Activated T-cell treated with anti-CD3 and anti-CD28 coated beads, Interleukin-2, amount 50 U/mL, for 24 hours (primary cell): ENCODE measurements around the gene MRPS11.
"Not testable (repeated sequence)": the region's sequence is repeated elsewhere in the genome, so short reads cannot be mapped to it uniquely, and the experiment has no call there.

Experiments used
- DNase-seq: peaks from one replicate; pipeline ENCODE4 v3.0.0-alpha.2; 2020
- H3K27ac Mint-ChIP-seq: 2 replicates; pipeline ENCODE4 v1.8.0; 2020; ENCODE audit warnings: mild to moderate bottlenecking, mixed read lengths
- H3K27me3 Mint-ChIP-seq: 2 replicates; pipeline ENCODE4 v1.8.0; 2020; ENCODE audit warnings: mixed read lengths
- H3K36me3 Mint-ChIP-seq: 2 replicates; pipeline ENCODE4 v1.8.0; 2020; ENCODE audit warnings: low read depth, mixed read lengths
- H3K4me1 Mint-ChIP-seq: 2 replicates; pipeline ENCODE4 v1.8.0; 2020; ENCODE audit warnings: low read depth, mixed read lengths
- H3K4me3 Mint-ChIP-seq: 2 replicates; pipeline ENCODE4 v1.8.0; 2020; ENCODE audit warnings: mild to moderate bottlenecking, moderate library complexity, mixed read lengths
- H3K9me3 Mint-ChIP-seq: 2 replicates; pipeline ENCODE4 v1.8.0; 2020; ENCODE audit warnings: mixed read lengths

The MRPS11 gene

DNA sequence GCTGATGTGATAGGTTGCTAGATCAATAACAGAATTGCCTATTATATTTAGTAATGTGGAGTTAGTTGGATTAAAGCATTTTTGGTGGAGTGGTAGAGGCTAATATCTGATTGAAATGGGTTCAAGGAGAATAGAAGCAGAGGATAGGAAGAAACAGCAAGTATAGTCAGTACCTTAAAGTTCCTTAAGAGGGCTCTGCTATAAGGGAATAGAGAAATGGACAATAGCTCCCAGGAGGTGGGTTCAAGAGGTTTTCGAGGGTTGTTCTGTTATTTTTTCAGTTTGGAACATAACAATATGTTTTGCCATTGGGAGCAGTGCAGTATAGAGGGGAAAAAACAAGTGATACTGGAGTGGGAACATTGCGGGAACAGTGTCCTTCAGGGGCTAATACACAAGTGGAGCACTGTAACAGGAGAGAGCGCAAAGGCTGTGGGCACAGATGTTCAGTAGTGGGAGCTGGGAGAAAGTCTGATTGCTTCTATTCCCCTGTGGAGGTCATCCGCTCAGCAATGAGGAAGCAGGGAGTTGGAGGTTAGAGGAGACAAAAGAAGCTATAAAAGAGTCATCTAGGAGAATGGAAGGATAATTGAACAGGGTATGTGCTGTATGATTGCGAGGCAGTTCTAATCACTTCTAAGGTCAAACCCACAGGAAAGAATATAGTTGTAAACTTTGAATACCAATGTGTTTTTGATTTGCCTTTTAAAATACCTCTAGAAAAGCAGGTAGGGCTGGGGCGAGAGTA lies 3.3 kb downstream of the MRPS11 start:
- H3K4me3 Mint-ChIP-seq: no peak overlapping the region
- peaks cover 42% of the 10 kb centered on the region for H3K36me3 Mint-ChIP-seq
- H3K27ac Mint-ChIP-seq: no peak overlapping the region
- H3K4me1 Mint-ChIP-seq: peaks cover 19% of the 10 kb centered on the region
- no peak for DNase-seq
- no peaks in the 10 kb centered on the region for H3K9me3 Mint-ChIP-seq
- no peaks in the 10 kb centered on the region for H3K27me3 Mint-ChIP-seq

DNA sequence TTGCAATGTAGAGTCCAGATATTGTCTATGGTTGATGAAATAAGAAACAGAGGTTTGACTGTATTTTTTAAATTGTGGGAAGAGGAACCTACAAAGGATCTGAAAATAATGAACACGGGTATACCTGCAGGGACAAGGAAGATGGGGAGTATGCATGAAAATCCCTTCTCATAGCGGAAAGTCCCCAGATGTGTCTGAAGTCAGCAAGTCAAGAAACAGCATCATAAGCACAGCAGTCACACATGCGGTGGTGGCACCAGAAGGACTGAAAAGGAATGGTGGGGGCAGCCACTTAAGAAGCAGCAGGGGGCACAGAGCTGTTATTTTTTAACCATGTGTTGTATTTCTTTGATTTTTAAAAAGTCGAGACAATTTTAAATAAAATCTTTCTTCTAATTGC lies 4.7 kb downstream of the MRPS11 start:
- DNase-seq: no peak
- Mint-ChIP-seq H3K9me3 (no peaks in the 10 kb centered on the region), H3K27ac (peak overlapping the region; percentile 65), H3K27me3 (no peaks in the 10 kb centered on the region), H3K36me3 (peaks cover 55% of the 10 kb centered on the region), H3K4me1 (peaks cover 8% of the 10 kb centered on the region), H3K4me3 (no peak overlapping the region)

DNA sequence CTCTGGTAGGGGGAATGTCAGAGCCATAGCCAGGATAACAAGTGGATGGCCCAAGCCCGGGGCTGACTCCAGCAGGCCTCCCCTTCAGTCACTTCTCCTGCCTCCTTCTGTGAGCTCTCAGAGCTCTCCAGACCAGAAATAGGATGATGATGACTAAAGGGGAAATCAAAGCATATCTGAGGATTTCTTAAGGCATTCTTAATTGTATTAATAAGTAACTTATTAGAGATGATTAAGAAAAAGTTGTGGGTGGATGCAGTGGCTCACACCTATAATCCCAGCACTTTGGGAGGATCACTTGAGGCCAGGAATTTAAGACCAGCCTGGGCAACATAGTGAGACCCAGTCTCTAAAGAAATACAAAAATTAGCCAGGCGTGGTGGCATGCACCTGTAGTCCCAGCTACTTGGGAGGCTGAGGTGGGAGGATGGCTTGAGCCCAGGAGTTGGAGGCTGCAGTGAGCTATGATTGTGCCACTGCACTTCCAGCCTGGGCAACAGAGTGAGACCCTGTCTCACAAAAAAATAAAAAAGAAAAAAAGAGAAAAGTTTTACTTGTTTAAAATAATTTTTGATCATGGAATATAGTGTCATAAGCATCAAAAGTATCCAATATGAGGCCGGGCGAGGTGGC lies 6.3 kb downstream of the MRPS11 start:
- H3K36me3 Mint-ChIP-seq: peaks cover 71% of the 10 kb centered on the region
- not testable (repeated sequence) for H3K4me3 Mint-ChIP-seq

DNA sequence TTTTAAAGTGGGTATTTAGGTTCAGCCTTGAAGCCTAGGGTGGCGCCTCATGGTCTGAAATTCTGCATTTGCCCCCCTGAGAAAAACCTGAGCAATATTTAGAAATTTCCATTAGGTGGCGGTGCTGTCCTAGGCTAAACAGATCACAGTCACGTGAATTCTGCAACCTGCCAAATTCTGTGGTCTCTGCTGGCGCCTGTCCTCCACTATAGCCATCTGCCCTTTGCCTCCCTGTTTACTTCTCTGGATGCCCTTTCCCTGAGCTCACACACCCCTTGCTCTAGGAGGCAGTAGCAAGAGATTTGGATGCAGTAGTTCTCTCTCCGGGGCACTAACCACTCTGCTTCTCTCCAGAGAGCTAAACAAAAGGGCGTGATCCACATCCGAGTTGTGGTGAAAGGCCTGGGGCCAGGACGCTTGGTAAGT lies 9.1 kb downstream of the MRPS11 start:
- H3K27ac Mint-ChIP-seq: no peak overlapping the region
- H3K27me3 Mint-ChIP-seq: no peaks in the 10 kb centered on the region
- DNase-seq: no peak
- peaks cover 7% of the 10 kb centered on the region for H3K4me1 Mint-ChIP-seq
- H3K9me3 Mint-ChIP-seq: no peaks in the 10 kb centered on the region
- H3K36me3 Mint-ChIP-seq: peaks cover 92% of the 10 kb centered on the region
- no peak overlapping the region for H3K4me3 Mint-ChIP-seq

More for the DNA sequence above, 6.3 kb downstream of the MRPS11 start:
- not testable (repeated sequence) for H3K27ac Mint-ChIP-seq, H3K9me3 Mint-ChIP-seq, DNase-seq, H3K27me3 Mint-ChIP-seq, H3K4me1 Mint-ChIP-seq

DNA sequence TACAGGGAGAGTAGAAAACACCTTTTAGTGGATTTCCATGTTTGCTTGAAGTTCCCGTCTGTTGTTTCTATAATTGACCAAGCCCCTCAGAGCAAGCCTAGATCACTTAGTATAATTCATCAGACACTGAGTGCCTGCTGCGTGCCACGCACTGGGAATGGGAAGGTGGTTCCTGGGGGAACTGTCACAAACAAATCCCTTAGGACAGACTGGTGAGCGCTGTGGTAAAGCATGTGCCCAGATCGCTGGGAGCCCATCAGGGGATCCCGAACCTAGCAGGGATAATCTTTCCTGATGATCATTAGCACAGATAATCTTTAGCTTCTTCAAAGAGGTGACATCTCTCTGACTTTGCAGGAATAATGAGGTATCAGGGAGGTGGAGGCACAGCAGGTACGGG lies 9.6 kb downstream of the MRPS11 start:
- peak overlapping the region; percentile 41 for H3K27ac Mint-ChIP-seq
- H3K4me3 Mint-ChIP-seq: no peak overlapping the region
- DNase-seq: no peak
- no peaks in the 10 kb centered on the region for H3K27me3 Mint-ChIP-seq
- H3K36me3 Mint-ChIP-seq: peaks cover 89% of the 10 kb centered on the region
- peaks cover 2% of the 10 kb centered on the region for H3K4me1 Mint-ChIP-seq
- no peaks in the 10 kb centered on the region for H3K9me3 Mint-ChIP-seq

DNA sequence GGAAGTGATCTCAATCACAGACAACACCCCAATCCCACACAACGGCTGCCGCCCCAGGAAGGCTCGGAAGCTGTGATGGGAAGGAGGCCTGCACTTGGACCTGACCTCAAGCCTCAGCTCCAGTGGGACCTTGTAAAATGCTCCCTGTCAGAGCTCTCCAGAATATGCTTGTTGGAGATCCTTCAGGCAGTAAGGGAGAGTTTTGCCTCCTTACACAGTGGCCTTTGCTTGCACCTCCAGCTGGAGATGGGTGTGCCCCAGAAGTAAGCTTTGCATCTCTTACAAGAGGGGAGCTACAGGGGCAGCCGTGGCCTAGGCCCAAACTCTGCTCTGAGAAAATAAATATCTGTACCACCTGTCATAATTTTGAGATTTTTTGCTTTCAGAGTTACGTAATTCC lies 10.4 kb downstream of the MRPS11 start:
- Mint-ChIP-seq H3K27me3 (no peaks in the 10 kb centered on the region), H3K4me1 (no peaks in the 10 kb centered on the region), H3K27ac (no peak overlapping the region), H3K36me3 (peaks cover 81% of the 10 kb centered on the region), H3K4me3 (no peak overlapping the region), H3K9me3 (no peaks in the 10 kb centered on the region)
- DNase-seq: no peak

DNA sequence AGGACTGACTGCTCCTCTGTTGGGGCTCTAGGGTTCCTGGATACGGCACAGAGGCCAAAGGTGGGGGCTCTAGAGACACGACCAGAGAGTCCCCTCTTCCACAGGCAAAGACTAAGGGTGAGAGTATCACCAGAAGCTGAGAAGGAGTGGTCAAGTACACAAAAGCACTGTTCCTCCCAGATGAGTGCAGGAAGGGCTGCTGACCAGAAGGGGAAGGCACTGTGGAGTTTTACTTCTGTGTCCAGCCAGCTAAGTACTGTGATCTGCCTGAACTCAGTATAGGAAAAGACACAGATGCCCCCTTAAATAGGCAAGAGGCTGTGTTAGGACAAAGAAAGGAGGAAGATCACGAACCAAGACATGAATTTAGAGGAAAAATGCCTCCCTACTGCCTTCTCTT lies 11.7 kb downstream of the MRPS11 start:
- no peak overlapping the region for H3K27ac Mint-ChIP-seq
- H3K4me1 Mint-ChIP-seq: no peaks in the 10 kb centered on the region
- peaks cover 69% of the 10 kb centered on the region for H3K36me3 Mint-ChIP-seq
- H3K27me3 Mint-ChIP-seq: no peaks in the 10 kb centered on the region
- no peak for DNase-seq
- no peak overlapping the region for H3K4me3 Mint-ChIP-seq
- no peaks in the 10 kb centered on the region for H3K9me3 Mint-ChIP-seq

DNA sequence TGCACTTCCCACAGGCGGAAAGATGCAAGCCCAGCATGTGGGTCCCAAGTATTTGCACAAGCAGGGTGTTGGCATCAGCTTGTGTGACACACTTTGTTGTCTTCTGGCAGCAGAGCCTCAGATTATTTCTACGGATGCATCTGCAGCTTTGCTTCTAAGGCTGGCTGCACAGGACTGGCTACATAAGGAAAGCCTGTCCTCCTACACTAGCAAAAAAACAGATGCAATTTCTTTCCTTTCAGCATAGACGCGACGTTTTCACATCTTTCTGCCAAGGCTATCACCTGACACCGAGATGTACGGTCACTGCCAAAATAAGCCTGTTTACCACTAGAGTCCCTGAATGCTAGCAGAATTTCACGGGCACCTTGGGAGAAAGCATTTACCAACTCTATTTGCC lies 13.5 kb downstream of the MRPS11 start:
- no peak overlapping the region for H3K27ac Mint-ChIP-seq
- H3K9me3 Mint-ChIP-seq: no peaks in the 10 kb centered on the region
- peaks cover 52% of the 10 kb centered on the region for H3K36me3 Mint-ChIP-seq
- no peaks in the 10 kb centered on the region for H3K4me1 Mint-ChIP-seq
- H3K4me3 Mint-ChIP-seq: no peak overlapping the region
- DNase-seq: no peak
- H3K27me3 Mint-ChIP-seq: no peaks in the 10 kb centered on the region

DNA sequence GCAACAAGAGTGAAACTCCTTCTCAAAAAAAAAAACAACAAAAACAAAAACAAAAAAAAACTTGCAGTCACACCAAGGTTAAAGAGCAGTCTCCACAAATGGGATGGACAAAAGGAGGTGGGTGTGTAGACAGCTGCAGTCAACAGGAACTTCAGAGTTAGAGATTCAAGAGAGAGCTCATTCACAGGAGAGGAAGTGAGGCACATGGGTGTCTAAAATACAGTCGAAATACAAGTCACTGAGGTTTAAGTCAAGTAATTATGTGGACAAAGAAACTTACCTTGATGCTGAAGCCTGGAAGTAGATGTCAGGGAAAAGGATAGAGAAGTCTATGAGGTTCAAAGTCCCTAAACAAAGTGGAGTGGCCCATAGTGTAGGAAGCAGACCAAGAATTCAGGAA lies 14.8 kb downstream of the MRPS11 start:
- H3K36me3 Mint-ChIP-seq: peaks cover 39% of the 10 kb centered on the region
- no peaks in the 10 kb centered on the region for H3K9me3 Mint-ChIP-seq

DNA sequence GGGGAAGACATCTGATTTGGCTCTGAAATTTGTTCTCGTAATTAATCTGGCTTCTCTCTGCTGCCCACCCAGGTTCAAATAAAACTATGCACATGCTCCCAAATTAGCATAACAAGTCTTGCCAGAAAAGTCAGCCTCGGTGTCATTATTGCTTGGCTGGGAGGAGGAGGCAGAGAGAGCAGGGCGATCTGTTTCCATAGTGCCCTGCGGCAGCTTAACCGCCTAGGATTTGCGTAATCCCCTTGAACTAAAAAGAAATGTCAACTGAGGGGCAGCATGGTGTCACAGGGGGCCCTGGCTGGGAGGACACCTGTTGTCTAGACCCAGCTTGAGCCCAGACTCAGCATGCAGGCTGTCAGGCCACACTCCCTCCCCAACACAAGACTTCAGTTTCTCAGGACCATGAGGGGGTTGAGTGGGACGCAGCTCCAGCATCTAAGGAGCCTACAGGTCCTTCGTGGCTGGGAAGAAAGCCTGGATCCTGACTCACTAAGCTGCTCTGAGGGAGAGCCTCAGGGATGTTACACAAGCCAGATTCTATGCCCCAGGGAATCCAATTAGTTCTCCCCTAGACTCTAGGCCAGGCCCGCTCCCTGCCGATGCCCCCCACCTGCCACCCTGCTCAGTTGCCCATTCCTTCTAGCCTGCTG lies 17.3 kb downstream of the MRPS11 start:
- Mint-ChIP-seq H3K27me3 (no peaks in the 10 kb centered on the region), H3K36me3 (peaks cover 15% of the 10 kb centered on the region), H3K4me1 (no peaks in the 10 kb centered on the region), H3K27ac (no peak overlapping the region), H3K9me3 (no peaks in the 10 kb centered on the region), H3K4me3 (no peak overlapping the region)
- no peak for DNase-seq

More for the DNA sequence above, 14.8 kb downstream of the MRPS11 start:
- no peak for DNase-seq
- no peaks in the 10 kb centered on the region for H3K27me3 Mint-ChIP-seq
- H3K4me1 Mint-ChIP-seq: no peaks in the 10 kb centered on the region
- no peak overlapping the region for H3K4me3 Mint-ChIP-seq
- H3K27ac Mint-ChIP-seq: no peak overlapping the region

DNA sequence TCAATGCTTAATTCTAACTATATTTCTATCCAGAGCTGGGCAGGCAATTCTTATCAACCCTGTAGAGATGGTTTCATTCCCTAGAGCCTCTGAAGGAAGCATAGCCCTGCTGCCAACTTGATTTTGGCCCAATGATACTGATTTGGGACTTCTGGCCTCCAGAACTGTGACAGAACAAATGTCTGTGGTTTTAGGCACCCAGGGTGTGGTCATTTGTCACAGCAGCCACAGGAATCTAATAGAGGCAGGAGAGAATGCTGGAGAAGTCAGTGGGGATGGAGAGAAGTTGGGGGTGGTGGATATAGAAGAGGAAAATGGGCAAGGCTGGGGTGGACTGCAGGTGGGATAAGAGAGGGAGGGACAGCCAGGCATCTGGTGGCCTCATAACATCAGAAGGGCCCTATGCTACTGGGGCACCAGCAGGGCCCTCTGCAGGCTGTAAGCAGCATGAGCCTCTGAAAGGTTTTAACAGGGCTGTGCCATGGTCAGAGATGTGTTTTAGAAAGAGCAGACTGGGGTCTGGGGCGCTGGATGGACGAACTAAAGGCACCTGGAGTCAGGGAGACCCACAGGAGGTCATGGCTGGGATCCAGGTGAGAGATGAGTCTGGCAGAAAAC lies 19.8 kb downstream of the MRPS11 start:
- H3K36me3 Mint-ChIP-seq: no peaks in the 10 kb centered on the region
- H3K27me3 Mint-ChIP-seq: no peaks in the 10 kb centered on the region
- no peaks in the 10 kb centered on the region for H3K9me3 Mint-ChIP-seq
- H3K4me3 Mint-ChIP-seq: no peak overlapping the region
- no peaks in the 10 kb centered on the region for H3K4me1 Mint-ChIP-seq
- no peak for DNase-seq
- H3K27ac Mint-ChIP-seq: no peak overlapping the region

DNA sequence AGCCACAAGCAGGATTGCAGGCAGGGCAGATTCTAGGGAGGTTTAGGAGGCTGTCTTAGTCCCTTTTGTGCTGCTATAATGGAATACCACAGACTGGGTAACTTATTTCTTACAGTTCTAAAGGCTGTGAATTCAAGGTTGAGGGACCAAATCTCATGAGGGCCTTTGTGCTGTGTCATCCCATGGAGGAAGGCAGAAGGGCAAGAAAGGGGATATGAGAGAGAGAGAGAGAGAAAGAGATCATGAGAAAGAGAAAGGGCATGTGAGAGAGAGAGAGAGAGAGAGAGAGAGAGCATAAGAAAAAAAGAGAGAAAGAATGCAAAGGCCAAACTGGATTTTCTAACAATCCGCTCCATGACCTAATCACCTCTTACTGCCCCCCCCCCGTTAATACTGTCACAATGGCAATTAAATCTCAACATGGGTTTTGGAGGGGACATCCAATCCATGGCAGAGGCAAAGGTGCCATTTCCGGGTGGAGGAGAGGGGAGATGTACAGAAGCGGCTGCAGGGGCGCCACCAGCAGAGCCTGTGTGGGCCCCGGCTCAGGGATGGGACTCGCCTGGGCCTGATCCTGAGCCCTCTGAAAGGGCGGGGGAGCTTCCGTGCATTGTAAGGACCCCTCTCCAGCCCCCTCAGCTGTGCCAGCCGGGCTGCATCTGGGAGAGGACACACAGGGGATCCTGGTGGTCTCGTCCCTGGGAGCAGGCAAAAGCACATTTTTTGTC lies 20.5 kb downstream of the MRPS11 start:
- no peak overlapping the region for H3K4me3 Mint-ChIP-seq
- H3K36me3 Mint-ChIP-seq: no peaks in the 10 kb centered on the region
- H3K9me3 Mint-ChIP-seq: no peaks in the 10 kb centered on the region
- no peak for DNase-seq
- no peak overlapping the region for H3K27ac Mint-ChIP-seq
- no peaks in the 10 kb centered on the region for H3K27me3 Mint-ChIP-seq
- no peaks in the 10 kb centered on the region for H3K4me1 Mint-ChIP-seq

DNA sequence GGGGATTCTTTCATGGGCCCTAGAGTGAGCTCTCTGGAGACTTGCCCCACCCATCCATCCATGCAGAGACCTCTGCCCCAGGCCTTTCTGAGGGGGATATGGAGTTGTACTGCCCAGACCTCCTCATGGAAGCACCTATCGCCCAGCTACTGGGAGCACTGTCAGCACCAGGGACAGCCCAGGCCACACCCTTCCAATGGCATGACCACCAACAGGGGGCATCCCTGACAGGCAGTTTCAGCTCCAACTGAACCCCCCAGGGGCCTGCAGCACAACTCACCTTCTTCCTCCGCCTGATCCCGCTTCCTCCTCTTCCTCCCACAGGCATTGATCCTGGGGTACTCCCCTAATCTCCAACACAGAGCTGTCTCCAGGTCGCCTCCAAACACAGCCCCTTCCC lies 21.8 kb downstream of the MRPS11 start:
- no peak overlapping the region for H3K27ac Mint-ChIP-seq
- DNase-seq: no peak
- H3K4me1 Mint-ChIP-seq: no peaks in the 10 kb centered on the region
- H3K4me3 Mint-ChIP-seq: no peak overlapping the region
- no peaks in the 10 kb centered on the region for H3K27me3 Mint-ChIP-seq
- H3K9me3 Mint-ChIP-seq: no peaks in the 10 kb centered on the region
- H3K36me3 Mint-ChIP-seq: no peaks in the 10 kb centered on the region

DNA sequence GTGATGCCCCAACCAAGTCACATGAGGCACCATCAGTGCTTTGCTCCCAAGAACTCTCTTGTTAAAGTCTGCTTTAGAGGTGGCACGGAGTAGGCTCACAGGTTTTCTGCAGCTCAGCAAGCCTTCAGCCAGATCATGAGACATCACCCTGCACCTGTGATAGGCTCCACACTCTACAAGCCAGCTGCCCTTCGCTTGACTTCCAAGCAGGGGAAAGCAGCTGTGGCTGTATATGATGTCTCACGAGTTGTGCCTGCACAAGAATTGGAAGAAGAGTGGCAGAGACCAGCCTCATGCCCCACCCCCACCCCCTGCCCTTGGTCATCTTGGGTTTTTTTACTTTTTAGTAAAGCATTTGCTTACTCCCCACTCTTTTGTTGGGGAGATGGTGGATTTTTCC lies 22.5 kb downstream of the MRPS11 start:
- Mint-ChIP-seq H3K4me3 (no peak overlapping the region), H3K9me3 (no peaks in the 10 kb centered on the region), H3K27ac (no peak overlapping the region), H3K4me1 (no peaks in the 10 kb centered on the region), H3K36me3 (no peaks in the 10 kb centered on the region), H3K27me3 (no peaks in the 10 kb centered on the region)
- DNase-seq: no peak
